GF-D8 (cell line): ENCODE data around the gene NRK.
"Not testable (repeated sequence)": the region's sequence is repeated elsewhere in the genome, so short reads cannot be mapped to it uniquely, and the experiment has no call there.

Experiments
- DNase-seq: peaks from one replicate; lab custom pipeline; 2025; lab: John Stamatoyannopoulos, UW

The NRK gene

GRCh38 chrX:105880491-105880890 lies 58.2 kb downstream of the NRK start:
- no peak for DNase-seq

GRCh38 chrX:105882581-105883275 lies 60.4 kb downstream of the NRK start:
- DNase-seq, result no peak

- no peak for DNase-seq
Observed at GRCh38 chrX:105894721-105895120, 72.4 kb downstream of the NRK start.

GRCh38 chrX:105909576-105909975 lies 87.2 kb downstream of the NRK start:
- no peak for DNase-seq

- DNase-seq, result no peak
Observed at GRCh38 chrX:105910563-105911105, 88.3 kb downstream of the NRK start.

- no peak for DNase-seq
Observed at GRCh38 chrX:105945266-105945665, 122.9 kb downstream of the NRK start.

GRCh38 chrX:105969487-105969886 lies 147.1 kb downstream of the NRK start:
- no peak for DNase-seq

GRCh38 chrX:105972690-105973386 lies 150.5 kb downstream of the NRK start:
- no peak for DNase-seq

- DNase-seq, result no peak
Observed at GRCh38 chrX:105973387-105973739, 151.0 kb downstream of the NRK start.

GRCh38 chrX:105975382-105975781 lies 153.0 kb downstream of the NRK start:
- no peak for DNase-seq

- no peak for DNase-seq
Observed at GRCh38 chrX:105981772-105982485, 159.6 kb downstream of the NRK start.

GRCh38 chrX:105988487-105988886 lies 166.1 kb downstream of the NRK start:
- not testable (repeated sequence) for DNase-seq

GRCh38 chrX:105999294-105999693 lies 177.0 kb downstream of the NRK start:
- DNase-seq, result no peak

- no peak for DNase-seq
Observed at GRCh38 chrX:106000203-106000602, 177.9 kb downstream of the NRK start.

- DNase-seq, result not testable (repeated sequence)
Observed at GRCh38 chrX:106000609-106001008, 178.3 kb downstream of the NRK start.

GRCh38 chrX:106005684-106006083 lies 183.3 kb downstream of the NRK start:
- no peak for DNase-seq

- no peak for DNase-seq
Observed at GRCh38 chrX:106007815-106008214, 185.5 kb downstream of the NRK start.
